ENCODE measurements around the gene RFX6.

GRCh38 chr6:116876107-116876506, 935 bp upstream of the RFX6 start:
- no peak for TF ChIP-seq POLR2AphosphoS5 (IDR thresholded peaks at IDR 0.05; ENCODE audit: low read depth, low read length)
- TF ChIP-seq RAD21 (IDR thresholded peaks at IDR 0.05; ENCODE audit: low read length): no peak
- TF ChIP-seq CTCF (IDR thresholded peaks at IDR 0.05): no peak
- TF ChIP-seq EZH2phosphoT487 (IDR thresholded peaks at IDR 0.05; ENCODE audit: borderline replicate concordance, low read depth): no peak
- no peak for TF ChIP-seq GATA2 (CRISPR knock-in tag; IDR thresholded peaks at IDR 0.05)
- TF ChIP-seq TAF1 (IDR thresholded peaks at IDR 0.05; ENCODE audit: borderline replicate concordance, low read depth, low read length): no peak
- no peak for TF ChIP-seq YY1 (IDR thresholded peaks at IDR 0.05; ENCODE audit: low read depth)

All from SK-N-SH (cell line).